ENCODE results near the gene BRAT1.

DNA sequence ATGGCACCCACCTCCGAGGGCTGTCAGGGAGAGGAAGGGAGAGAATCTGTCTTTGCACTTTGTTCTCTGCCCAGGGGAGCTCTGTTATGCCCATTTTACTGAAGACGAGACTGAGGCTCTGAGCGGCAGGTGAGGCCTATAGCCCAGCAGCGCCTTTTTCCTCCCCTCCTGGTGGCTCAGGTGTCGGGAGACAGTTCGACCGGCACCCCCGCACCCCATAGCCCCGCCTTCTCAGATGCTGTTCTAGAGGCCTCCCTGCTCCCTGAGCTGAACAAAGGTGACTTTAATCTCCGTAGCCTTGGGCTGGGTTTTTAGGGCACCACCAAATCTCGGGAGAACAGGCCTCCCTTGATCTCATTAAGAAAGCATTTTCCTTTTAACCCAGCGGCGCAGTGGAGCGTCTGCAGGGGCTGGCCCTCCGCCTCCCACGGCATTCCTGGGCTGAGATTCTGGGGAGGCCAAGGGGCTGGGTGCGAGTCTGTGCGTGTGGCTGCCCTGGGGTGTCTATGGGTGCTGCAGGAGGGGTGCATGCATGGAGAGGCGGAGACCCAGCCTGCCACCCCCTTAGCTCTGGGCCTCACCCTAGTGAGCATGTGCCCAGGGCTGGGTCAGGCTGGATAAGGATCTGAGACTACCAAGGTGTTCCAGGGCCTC lies 32.4 kb downstream of the BRAT1 start:
- TF ChIP-seq, protein P1, sequence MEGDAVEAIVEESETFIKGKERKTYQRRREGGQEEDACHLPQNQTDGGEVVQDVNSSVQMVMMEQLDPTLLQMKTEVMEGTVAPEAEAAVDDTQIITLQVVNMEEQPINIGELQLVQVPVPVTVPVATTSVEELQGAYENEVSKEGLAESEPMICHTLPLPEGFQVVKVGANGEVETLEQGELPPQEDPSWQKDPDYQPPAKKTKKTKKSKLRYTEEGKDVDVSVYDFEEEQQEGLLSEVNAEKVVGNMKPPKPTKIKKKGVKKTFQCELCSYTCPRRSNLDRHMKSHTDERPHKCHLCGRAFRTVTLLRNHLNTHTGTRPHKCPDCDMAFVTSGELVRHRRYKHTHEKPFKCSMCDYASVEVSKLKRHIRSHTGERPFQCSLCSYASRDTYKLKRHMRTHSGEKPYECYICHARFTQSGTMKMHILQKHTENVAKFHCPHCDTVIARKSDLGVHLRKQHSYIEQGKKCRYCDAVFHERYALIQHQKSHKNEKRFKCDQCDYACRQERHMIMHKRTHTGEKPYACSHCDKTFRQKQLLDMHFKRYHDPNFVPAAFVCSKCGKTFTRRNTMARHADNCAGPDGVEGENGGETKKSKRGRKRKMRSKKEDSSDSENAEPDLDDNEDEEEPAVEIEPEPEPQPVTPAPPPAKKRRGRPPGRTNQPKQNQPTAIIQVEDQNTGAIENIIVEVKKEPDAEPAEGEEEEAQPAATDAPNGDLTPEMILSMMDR (IDR thresholded peaks at IDR 0.05): no peak
- TF ChIP-seq CBFB (CRISPR knock-in tag; IDR thresholded peaks at IDR 0.05; ENCODE audit: low read depth): no peak

Measured in WTC11 (cell line).